HG02970 (cell line): ENCODE measurements around the gene SEC31A.
"Not testable (repeated sequence)": the region's sequence is repeated elsewhere in the genome, so short reads cannot be mapped to it uniquely, and the experiment has no call there.

Experiments used
- ATAC-seq: cut with Tn5 transposase; IDR thresholded peaks from one replicate; pipeline ENCODE4 v1.9.1; 2021; ENCODE audit warnings: mild to moderate bottlenecking, moderate library complexity, moderate number of reproducible peaks; ENCODE audit not compliant: unreplicated experiment, low FRiP score

SEC31A gene

GRCh38 chr4:82850684-82851083 is 40.3 kb downstream of the SEC31A start:
- ATAC-seq = no peak

GRCh38 chr4:82848706-82849105 is 42.2 kb downstream of the SEC31A start:
- no peak for ATAC-seq

GRCh38 chr4:82842593-82842992 is 48.4 kb downstream of the SEC31A start:
- no peak for ATAC-seq

GRCh38 chr4:82839624-82840023 is 51.3 kb downstream of the SEC31A start:
- no peak for ATAC-seq

- no peak for ATAC-seq
These were observed 57.1 kb downstream of the SEC31A start for GRCh38 chr4:82833696-82834313.

GRCh38 chr4:82833060-82833459 is 57.9 kb downstream of the SEC31A start:
- not testable (repeated sequence) for ATAC-seq

- no peak for ATAC-seq
These were observed 65.5 kb downstream of the SEC31A start for GRCh38 chr4:82825425-82825824.

- ATAC-seq = no peak
These were observed 67.9 kb downstream of the SEC31A start for GRCh38 chr4:82823062-82823461.

GRCh38 chr4:82820689-82821088 is 70.3 kb downstream of the SEC31A start:
- ATAC-seq = no peak

- no peak for ATAC-seq
These were observed 72.0 kb downstream of the SEC31A start for GRCh38 chr4:82818664-82819662.

GRCh38 chr4:82816874-82817273 is 74.1 kb downstream of the SEC31A start:
- ATAC-seq = not testable (repeated sequence)

GRCh38 chr4:82814034-82814433 is 76.9 kb downstream of the SEC31A start:
- no peak for ATAC-seq

- ATAC-seq = no peak
These were observed 79.1 kb downstream of the SEC31A start for GRCh38 chr4:82811838-82812341.

- no peak for ATAC-seq
These were observed 79.6 kb downstream of the SEC31A start for GRCh38 chr4:82811392-82811791.

GRCh38 chr4:82810176-82810575 is 80.8 kb downstream of the SEC31A start:
- ATAC-seq = no peak

GRCh38 chr4:82809619-82810018 is 81.3 kb downstream of the SEC31A start:
- no peak for ATAC-seq

GRCh38 chr4:82803746-82804145 is 87.2 kb downstream of the SEC31A start:
- ATAC-seq = no peak

- no peak for ATAC-seq
These were observed 88.0 kb downstream of the SEC31A start for GRCh38 chr4:82802911-82803310.

GRCh38 chr4:82801910-82802521 is 88.9 kb downstream of the SEC31A start:
- ATAC-seq = no peak

GRCh38 chr4:82799006-82799881 is 91.7 kb downstream of the SEC31A start:
- no peak for ATAC-seq
